Neuronal stem cell (in vitro differentiated cells): Measurements from ENCODE around the gene PPIA.

Source experiments
- DNase-seq: peaks from one replicate; pipeline ENCODE4 v3.0.0-alpha.2; 2013; ENCODE audit warnings: low spot score
- H2AFZ ChIP-seq: one replicate; pipeline ENCODE4 v1.6.1; 2013; ENCODE audit warnings: mild to moderate bottlenecking, low read length, inconsistent platforms
- H2AK5ac ChIP-seq: 2 replicates; pipeline ENCODE4 v1.6.1; 2013; ENCODE audit warnings: low read depth, mild to moderate bottlenecking, inconsistent platforms, low read length, moderate library complexity, mixed read lengths
- H2BK120ac ChIP-seq: 2 replicates; pipeline ENCODE4 v1.6.1; 2013; ENCODE audit warnings: low read depth, mild to moderate bottlenecking, inconsistent platforms, low read length, moderate library complexity, mixed read lengths
- H2BK12ac ChIP-seq: one replicate; pipeline ENCODE4 v1.6.1; 2013; ENCODE audit warnings: low read length, inconsistent platforms
- H2BK15ac ChIP-seq: 2 replicates; pipeline ENCODE4 v1.6.1; 2013; ENCODE audit warnings: mild to moderate bottlenecking, low read length, inconsistent platforms, mixed read lengths
- H2BK5ac ChIP-seq: one replicate; pipeline ENCODE4 v1.6.1; 2013; ENCODE audit warnings: inconsistent platforms, mild to moderate bottlenecking, low read length, moderate library complexity
- H3K14ac ChIP-seq: one replicate; pipeline ENCODE4 v1.6.1; 2013; ENCODE audit warnings: low read length, inconsistent platforms
- H3K18ac ChIP-seq: 2 replicates; pipeline ENCODE4 v1.6.1; 2013; ENCODE audit warnings: low read length, inconsistent platforms
- H3K23ac ChIP-seq: 2 replicates; pipeline ENCODE4 v1.6.1; 2013; ENCODE audit warnings: low read depth, mild to moderate bottlenecking, mixed read lengths, low read length, inconsistent platforms; ENCODE audit not compliant: poor library complexity
- H3K27ac ChIP-seq: replicated peaks from 3 replicates; pipeline ENCODE4 v1.5.1; 2013; ENCODE audit warnings: low read length, inconsistent platforms
- H3K27me3 ChIP-seq, 3 experiments: 2 replicates each; pipeline ENCODE4 v1.6.1; 2013; ENCODE audit warnings: low read length in 3 of 3, mild to moderate bottlenecking in 2 of 3, inconsistent platforms in 1 of 3, low read depth in 1 of 3, mixed read lengths in 1 of 3, moderate library complexity in 1 of 3; ENCODE audit not compliant: control insufficient read depth in 3 of 3, insufficient read depth in 3 of 3
- H3K36me3 ChIP-seq, 2 donors: replicated peaks in 1 of 2; 2 replicates each; pipeline ENCODE4 v1.6.1; 2013; ENCODE audit warnings: low read length in 2 of 2; ENCODE audit not compliant: control insufficient read depth in 2 of 2, insufficient read depth in 2 of 2
- H3K4ac ChIP-seq: 2 replicates; pipeline ENCODE4 v1.6.1; 2013; ENCODE audit warnings: inconsistent platforms, mild to moderate bottlenecking, low read length, moderate library complexity
- H3K4me1 ChIP-seq, 2 donors: 1 replicate in 1 of 2; 2 replicates in 1 of 2; pipeline ENCODE4 v1.6.1; 2013; ENCODE audit warnings: low read length in 2 of 2, low read depth in 1 of 2; ENCODE audit not compliant: control insufficient read depth in 2 of 2, insufficient read depth in 1 of 2
- H3K4me2 ChIP-seq: one replicate; pipeline ENCODE4 v1.6.1; 2013; ENCODE audit warnings: mild to moderate bottlenecking, low read length, inconsistent platforms; ENCODE audit not compliant: insufficient read depth, poor library complexity, severe bottlenecking
- H3K4me3 ChIP-seq, 2 donors: 2 replicates each; pipeline ENCODE4 v1.5.1; 2013; ENCODE audit warnings: low read length in 2 of 2, mild to moderate bottlenecking in 2 of 2, inconsistent platforms in 1 of 2, moderate library complexity in 1 of 2
- H3K79me1 ChIP-seq: one replicate; pipeline ENCODE4 v1.6.1; 2013; ENCODE audit warnings: low read depth, mild to moderate bottlenecking, inconsistent platforms, low read length, moderate library complexity
- H3K9ac ChIP-seq: one replicate; pipeline ENCODE4 v1.6.1; 2013; ENCODE audit warnings: mild to moderate bottlenecking, low read depth, low read length, inconsistent platforms; ENCODE audit not compliant: poor library complexity
- H3K9me3 ChIP-seq, 2 donors: replicated peaks in 1 of 2; 2 replicates each; pipeline versions ENCODE3 to v1.6.1; 2013; ENCODE audit warnings: low read length in 2 of 2, mild to moderate bottlenecking in 2 of 2, inconsistent platforms in 1 of 2, low read depth in 1 of 2, mixed read lengths in 1 of 2, moderate library complexity in 1 of 2; ENCODE audit not compliant: control insufficient read depth in 2 of 2, insufficient read depth in 1 of 2
- H4K8ac ChIP-seq: one replicate; pipeline ENCODE4 v1.6.1; 2013; ENCODE audit warnings: low read depth, mild to moderate bottlenecking, inconsistent platforms, low read length, moderate library complexity
- H4K91ac ChIP-seq: one replicate; pipeline ENCODE4 v1.6.1; 2013; ENCODE audit warnings: low read length, low read depth, mild to moderate bottlenecking, inconsistent platforms; ENCODE audit not compliant: poor library complexity
- WGBS, 2 donors: extraction: QIAGEN DNeasy Blood & Tissue Kit; methylation state at CpG; one replicate each; pipeline ENCODE4 v1.1.7; 2013; ENCODE audit warnings: missing lambda C conversion rate in 2 of 2, mixed read lengths in 1 of 2; ENCODE audit not compliant: insufficient read length in 2 of 2, insufficient replicate concordance in 1 of 2; ENCODE audit errors: extremely low coverage in 2 of 2; 5-methylcytosine and 5-hydroxymethylcytosine counted together

PPIA gene

DNA sequence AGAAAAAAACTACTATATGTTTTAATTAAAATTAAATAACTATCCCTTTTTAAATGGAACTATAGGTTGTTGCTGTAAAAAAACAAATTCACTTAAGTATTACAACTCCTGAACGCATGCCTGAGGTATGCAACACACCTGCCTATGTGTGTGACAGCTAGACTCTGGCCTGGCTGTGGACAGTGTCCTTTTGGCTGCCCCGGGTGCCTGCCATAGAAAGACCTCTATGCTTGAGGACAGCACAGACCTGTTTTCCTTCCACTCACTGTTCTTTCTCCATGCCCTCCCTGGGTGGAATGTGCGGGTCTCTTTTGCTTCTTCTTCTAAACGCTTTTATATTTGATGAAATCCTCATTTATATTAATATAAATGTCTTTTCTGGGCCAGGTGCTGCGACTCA, 6.5 kb upstream of the PPIA start:
- no peak for DNase-seq
- Histone ChIP-seq H2AK5ac (no peak overlapping the region), H3K9ac (no peak overlapping the region), H3K4ac (no peak overlapping the region), H3K18ac (no peak overlapping the region), H2AFZ (no peak overlapping the region), H3K27ac (no peak overlapping the region), H3K4me3 (no peak overlapping the region), H3K36me3 (no peaks in the 10 kb centered on the region), H3K27me3 (peaks cover 0 to 1% (median 0%) of the 10 kb centered on the region in 3 experiments), H4K91ac (no peak overlapping the region), H2BK12ac (no peak overlapping the region), H3K9me3 (no peaks in the 10 kb centered on the region), H3K14ac (no peak overlapping the region), H3K4me2 (no peak overlapping the region), H2BK120ac (no peak overlapping the region), H3K4me1 (no peaks in the 10 kb centered on the region), H3K23ac (no peak overlapping the region), H2BK15ac (no peak overlapping the region), H2BK5ac (no peak overlapping the region), H4K8ac (no peak overlapping the region), H3K79me1 (no peaks in the 10 kb centered on the region)
- no CpG with 5 or more reads among the region's 5 CpGs for WGBS, 2 donors

DNA sequence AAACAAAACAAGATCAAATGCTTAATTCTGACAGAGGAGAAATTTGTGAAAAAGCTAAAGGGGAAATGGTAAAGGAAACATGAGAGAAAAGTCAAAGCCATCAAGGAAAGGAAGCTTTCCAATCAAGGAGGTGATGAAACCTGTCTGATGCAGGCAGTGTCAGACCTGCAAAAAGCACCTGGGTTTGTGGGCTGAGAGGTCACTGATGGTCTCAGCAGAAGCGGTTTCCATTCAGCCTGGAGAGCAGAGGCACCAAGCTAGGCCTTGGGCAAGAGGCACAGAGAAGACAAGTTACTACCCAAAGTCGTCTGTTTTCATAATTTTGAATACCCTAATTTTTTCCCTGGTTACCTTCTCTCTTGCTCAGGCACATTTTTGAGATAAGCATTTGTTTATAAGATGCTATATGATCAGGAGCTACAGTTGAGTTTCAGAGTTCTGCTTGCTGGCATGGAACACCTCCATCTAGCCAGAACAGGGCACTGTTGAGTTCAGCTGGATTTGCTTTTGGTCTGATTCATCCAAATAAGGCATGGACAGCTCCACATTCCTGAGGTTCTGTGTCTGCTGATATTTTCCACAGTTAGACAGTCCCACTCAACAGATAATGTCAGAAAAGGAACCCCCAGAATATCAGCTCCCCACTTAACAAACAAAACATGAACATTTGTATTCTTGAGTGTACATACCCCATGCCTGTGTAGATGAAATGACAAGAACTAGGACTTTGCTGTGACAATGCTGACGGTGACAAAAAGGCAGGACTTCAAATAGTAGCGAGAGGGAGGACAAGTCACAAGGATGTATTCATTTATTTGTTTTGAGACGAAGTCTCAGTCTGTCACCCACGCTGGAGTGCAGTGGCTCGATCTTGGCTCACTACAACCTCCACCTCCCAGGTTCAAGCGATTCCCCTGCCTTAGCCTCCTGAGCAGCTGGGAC, 4.9 kb upstream of the PPIA start:
- no peak overlapping the region for H3K18ac ChIP-seq
- H3K4me2 ChIP-seq = no peak overlapping the region
- peaks cover 0 to 1% of the 10 kb centered on the region in 2 donors for H3K9me3 ChIP-seq
- no peaks in the 10 kb centered on the region for H3K36me3 ChIP-seq
- no peak overlapping the region for H2BK15ac ChIP-seq
- H3K79me1 ChIP-seq = no peaks in the 10 kb centered on the region
- H3K27ac ChIP-seq = no peak overlapping the region
- H3K14ac ChIP-seq = no peak overlapping the region
- no peak overlapping the region for H3K4me3 ChIP-seq
- WGBS, 2 donors = no CpG with 5 or more reads among the region's 8 CpGs
- H2BK120ac ChIP-seq = no peak overlapping the region
- no peak overlapping the region for H3K9ac ChIP-seq
- H2AFZ ChIP-seq = no peak overlapping the region
- no peak overlapping the region for H4K8ac ChIP-seq
- H2BK5ac ChIP-seq = no peak overlapping the region
- no peak overlapping the region for H2BK12ac ChIP-seq
- no peak overlapping the region for H4K91ac ChIP-seq
- no peak overlapping the region for H3K23ac ChIP-seq
- no peak overlapping the region for H3K4ac ChIP-seq
- no peaks in the 10 kb centered on the region for H3K4me1 ChIP-seq
- H3K27me3 ChIP-seq = peaks cover 0 to 1% (median 0%) of the 10 kb centered on the region in 3 experiments
- H2AK5ac ChIP-seq = no peak overlapping the region
- DNase-seq = no peak

DNA sequence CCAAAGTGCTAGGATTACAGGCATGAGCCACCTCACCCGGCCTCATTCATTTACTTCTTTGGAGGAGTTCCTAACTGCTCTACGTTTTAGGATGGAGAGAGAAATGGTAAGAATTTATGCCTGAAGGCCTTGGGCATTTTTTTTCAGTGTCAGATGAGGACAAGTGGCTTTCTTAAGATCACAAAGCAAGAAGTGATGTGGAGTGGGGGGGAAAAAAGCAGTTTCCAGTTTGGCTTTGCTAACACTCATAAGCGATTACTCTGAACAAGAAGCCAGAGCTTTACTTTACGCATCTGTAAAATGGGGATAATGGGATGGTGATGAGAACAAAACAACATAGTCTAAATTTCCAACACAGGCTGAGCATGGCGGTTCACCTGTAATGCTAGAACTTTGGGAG, 2.6 kb upstream of the PPIA start:
- H3K4me3 ChIP-seq = no peak overlapping the region
- no peak overlapping the region for H4K91ac ChIP-seq
- no peak overlapping the region for H3K9ac ChIP-seq
- H2BK15ac ChIP-seq = no peak overlapping the region
- no peak overlapping the region for H3K27ac ChIP-seq
- H2BK12ac ChIP-seq = no peak overlapping the region
- no peak for DNase-seq
- H3K4me1 ChIP-seq = peaks cover 6 to 7% of the 10 kb centered on the region in 2 donors
- H3K4me2 ChIP-seq = no peak overlapping the region
- H3K14ac ChIP-seq = no peak overlapping the region
- WGBS, 2 donors = no CpG with 5 or more reads among the region's 5 CpGs
- peaks cover 4% of the 10 kb centered on the region for H3K79me1 ChIP-seq
- H3K23ac ChIP-seq = no peak overlapping the region
- no peak overlapping the region for H2BK120ac ChIP-seq
- H2AFZ ChIP-seq = no peak overlapping the region
- no peak overlapping the region for H2BK5ac ChIP-seq
- H3K27me3 ChIP-seq = peaks cover 0 to 1% (median 0%) of the 10 kb centered on the region in 3 experiments
- no peak overlapping the region for H3K4ac ChIP-seq
- no peak overlapping the region for H2AK5ac ChIP-seq
- H3K9me3 ChIP-seq = peaks cover 0 to 1% of the 10 kb centered on the region in 2 donors
- H3K36me3 ChIP-seq = peaks cover 6 to 14% of the 10 kb centered on the region in 2 donors
- H3K18ac ChIP-seq = no peak overlapping the region
- H4K8ac ChIP-seq = no peak overlapping the region

DNA sequence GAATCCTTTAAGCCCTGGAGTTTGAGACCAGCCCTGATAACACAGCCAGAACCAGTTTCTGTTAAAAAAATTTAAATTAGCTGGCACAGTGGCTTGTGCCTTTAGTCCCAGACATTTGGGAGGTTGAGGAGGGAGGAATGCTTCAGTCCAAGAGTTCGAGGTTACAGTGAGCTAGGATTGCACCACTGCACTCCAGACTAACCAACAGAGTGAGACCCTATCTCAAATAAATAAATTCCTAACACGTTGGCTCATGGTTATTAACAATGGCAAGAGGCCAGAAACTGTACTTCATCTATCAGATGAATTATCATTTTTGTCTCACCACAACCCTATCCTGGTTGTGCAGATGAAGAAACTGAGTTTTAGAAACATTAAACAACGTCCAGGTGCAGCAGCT, 2.1 kb upstream of the PPIA start:
- no peak for DNase-seq
- Histone ChIP-seq H2BK15ac (no peak overlapping the region), H3K4me2 (no peak overlapping the region), H3K27me3 (peaks cover 0 to 1% (median 0%) of the 10 kb centered on the region in 3 experiments), H2BK120ac (no peak overlapping the region), H3K18ac (no peak overlapping the region), H3K4ac (no peak overlapping the region), H3K79me1 (peaks cover 4% of the 10 kb centered on the region), H3K9me3 (peaks cover 0 to 1% of the 10 kb centered on the region in 2 donors), H3K27ac (no peak overlapping the region), H2AK5ac (no peak overlapping the region), H3K4me3 (no peak overlapping the region), H3K36me3 (peaks cover 7 to 18% of the 10 kb centered on the region in 2 donors), H3K4me1 (peaks cover 6 to 7% of the 10 kb centered on the region in 2 donors), H4K91ac (no peak overlapping the region), H3K9ac (no peak overlapping the region), H3K14ac (no peak overlapping the region), H2BK12ac (no peak overlapping the region), H4K8ac (no peak overlapping the region), H2BK5ac (no peak overlapping the region), H3K23ac (no peak overlapping the region), H2AFZ (no peak overlapping the region)
- no CpG with 5 or more reads among the region's 3 CpGs for whole genome bisulfite sequencing, 2 donors
